Effector CD8-positive, alpha-beta T cell (primary cell): Measurements from ENCODE around the gene MORN5.
"Not testable (repeated sequence)": the region's sequence is repeated elsewhere in the genome, so short reads cannot be mapped to it uniquely, and the experiment has no call there.

Experiments used
- DNase-seq: peaks from one replicate; lab custom pipeline; 2025; lab: John Stamatoyannopoulos, UW
- total RNA-seq, 4 experiments: gene quantifications; one replicate each; lab custom pipeline; 2026; lab: John Stamatoyannopoulos, UW

Gene MORN5
- total RNA-seq, result 0 reads per million in 4 experiments

DNA sequence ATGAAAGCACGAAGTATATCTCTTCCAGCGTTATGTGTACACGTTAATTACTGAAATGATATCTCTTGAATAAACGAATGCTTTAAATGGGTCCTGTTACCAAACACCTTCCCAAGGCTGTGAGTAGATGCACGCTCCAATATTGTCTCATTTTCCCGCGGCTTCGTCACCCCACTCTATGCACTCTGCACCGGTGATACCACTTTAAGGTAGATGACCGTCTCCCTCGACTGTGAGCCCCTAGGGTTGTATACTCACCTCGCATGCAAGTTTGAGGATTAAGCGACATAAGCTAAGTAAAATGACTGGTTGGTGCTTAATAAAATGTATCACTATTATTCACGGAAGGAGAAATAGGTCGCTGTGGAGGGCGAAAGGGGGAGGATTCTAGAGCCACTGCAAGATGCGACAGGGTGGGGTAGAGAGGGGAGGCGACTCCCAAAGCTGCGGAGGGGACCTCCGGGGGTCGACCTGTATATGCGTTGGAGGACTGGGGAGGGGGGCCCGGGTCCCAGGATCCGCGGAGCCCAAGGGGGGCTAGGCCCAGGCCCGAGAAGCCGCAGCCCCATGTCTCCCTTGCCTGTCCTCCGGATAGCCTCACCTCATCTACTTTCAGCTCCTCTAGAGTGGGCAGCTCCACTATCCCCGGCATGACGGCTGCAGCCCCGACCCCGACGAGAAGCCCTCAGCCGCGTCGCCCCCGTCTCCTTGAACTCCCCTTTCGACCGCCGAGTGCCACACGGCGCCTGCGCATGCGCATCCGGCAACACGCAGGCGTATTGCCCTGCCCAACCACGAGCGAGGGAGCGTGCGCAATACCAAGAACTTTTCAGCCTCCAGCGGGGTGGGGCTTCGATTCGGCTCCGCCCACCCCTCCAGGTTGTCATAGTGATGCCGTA is at the start of gene MORN5, which contains the start of gene NDUFA8:
TSS of gene MORN5 (plus strand) at position 883 of the 899 bp plus-strand sequence. CDS start 65 bp downstream, outside the sequence.
TSS of gene NDUFA8 (minus strand) at position 754 of the 899 bp plus-strand sequence. CDS start at position 652, 102 bp downstream.
- DNase-seq, result peak; percentile 96

DNA sequence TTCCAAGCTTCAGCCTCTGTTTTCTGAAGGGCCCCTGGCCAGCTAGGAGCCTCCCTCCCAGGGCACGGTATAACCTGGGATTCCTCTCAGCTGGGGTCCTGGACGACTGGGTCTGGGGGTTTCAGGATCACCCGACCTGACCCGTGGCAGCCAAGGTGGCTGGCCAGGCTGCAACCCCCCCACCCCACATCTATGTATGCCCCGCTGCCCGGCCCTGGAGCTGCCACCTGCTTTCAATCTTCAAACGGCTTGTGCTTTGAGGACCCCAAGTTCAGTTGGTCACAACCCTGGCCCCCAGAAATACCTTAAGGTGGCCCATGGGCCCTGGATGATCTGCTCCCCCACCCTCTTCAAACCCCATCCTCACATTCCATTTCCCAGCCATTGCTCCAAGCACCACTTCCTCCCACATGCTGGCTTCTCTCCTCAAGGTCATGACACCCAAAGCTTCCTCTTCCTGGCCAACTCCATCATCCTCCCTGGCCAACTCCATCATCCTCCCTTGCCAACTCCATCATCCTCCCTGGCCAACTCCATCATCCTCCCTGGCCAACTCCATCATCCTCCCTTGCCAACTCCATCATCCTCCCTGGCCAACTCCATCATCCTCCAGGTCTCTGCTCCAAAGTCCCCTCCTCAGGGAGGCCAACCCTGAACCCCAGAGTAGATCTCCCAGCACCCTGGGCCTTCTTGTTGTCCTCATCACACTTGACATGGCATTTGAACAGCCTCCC is 49.4 kb upstream of the MORN5 start:
- no peak for DNase-seq

DNA sequence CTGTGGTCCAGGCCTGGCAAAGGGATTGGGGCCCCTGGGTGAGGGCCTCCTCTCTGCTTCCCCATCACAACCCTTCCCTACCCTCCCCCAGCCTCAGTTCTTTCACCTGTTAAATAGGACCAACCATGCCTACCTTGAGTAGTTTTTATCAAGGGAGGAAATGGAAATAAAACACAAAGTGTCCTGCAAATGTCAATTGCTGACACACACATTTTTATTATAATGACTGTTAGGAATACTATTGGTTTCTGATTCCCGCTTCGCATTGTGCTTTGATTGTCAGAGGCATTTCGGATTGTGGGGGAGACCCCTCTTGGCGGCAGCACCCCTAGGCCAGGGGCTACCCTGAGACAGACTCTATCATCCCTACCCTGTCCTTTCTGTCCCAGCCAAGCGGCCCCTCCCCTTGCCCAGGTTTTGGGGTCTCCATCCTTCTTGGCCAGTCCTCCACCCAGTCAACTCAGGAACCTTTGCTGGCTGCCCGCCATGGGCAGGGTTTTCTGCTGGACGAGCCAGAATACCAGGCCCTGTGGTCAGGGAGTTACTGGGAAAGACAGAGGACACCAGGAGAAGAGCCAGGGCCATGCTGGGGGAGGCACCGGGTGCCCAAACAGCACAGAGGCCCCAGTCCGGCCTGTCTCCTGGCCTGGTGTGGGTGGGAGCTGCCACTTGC is 48.2 kb upstream of the MORN5 start:
- DNase-seq, result no peak

DNA sequence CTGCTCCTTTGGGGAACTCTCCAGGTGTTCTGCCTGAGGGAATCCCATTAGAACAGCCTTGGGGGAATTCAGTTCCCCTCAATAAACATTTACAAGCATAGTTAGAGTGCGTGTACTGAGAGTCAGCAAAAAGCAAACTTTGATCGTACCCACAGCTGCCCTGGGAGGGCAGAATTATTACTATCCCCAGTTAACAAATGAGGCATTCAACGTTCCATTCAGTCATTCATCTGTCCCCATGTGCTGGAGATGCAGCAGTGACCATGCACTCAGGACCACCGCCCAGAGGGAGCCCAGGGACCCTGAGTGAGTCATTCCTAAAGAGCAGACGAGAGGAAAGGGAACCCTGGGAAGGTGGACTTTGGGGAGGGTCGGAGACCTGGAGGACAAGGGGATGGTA is 47.5 kb upstream of the MORN5 start:
- no peak for DNase-seq

DNA sequence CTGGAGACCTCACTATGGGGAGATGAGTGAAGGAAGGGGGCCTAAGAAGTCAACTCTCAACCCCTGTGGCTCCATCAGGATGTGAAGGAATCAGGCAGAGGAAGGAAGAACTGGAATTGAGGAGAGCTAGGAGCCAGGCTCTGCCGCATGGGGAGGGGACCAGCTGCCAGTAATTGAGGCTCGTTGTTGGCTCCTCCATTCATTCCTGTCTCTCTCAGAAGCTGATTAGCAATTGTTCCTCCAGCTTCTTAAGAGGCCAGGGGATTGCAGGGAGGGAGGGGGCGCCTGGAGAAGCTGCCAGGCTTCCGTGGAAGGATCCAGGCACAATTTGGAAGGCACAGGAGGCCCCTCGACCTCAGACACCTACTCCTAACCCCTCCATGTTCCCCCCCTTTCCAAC is 46.1 kb upstream of the MORN5 start:
- no peak for DNase-seq

DNA sequence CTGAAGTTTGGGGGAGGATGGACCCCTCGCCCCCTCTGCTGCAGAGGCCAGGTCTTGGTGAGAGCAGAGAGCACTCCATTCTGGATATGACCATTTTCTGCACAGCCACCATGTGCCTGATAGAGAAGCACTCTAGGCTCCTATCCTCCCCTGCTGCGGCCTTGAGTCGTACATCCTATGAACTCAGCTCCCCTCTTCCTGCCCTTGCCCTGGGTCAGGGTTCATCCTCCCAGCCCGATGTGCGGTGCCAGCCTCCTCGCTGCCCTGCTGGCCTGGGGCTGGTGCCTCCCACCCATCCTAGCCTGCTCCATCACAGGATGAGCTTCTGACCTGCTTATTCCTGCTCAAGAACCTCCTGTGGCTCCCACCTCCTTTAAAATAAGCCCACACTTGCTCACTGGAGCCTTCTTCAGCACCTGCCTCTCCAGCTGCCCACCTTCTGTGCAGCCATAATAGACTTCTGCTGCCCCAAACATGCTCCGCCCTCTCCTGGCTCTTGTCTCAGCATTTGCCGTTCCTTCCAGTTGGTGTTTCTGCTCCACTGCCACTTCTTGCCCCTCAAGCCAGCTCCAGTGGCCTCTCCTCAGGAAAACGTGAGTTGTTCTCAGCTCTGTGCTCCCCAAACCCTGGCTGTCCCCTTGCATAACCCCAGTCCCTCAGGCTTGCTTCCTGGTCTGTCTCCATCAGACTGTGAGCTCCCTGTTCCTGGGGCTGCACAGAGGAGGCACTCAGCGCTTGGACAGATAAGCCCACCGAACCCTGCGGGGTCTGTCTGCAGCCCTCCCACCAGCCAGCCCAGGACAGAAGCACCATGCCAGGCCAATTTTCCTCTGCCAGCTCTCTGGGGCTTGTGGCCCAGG is 44.3 kb upstream of the MORN5 start:
- DNase-seq, result no peak

DNA sequence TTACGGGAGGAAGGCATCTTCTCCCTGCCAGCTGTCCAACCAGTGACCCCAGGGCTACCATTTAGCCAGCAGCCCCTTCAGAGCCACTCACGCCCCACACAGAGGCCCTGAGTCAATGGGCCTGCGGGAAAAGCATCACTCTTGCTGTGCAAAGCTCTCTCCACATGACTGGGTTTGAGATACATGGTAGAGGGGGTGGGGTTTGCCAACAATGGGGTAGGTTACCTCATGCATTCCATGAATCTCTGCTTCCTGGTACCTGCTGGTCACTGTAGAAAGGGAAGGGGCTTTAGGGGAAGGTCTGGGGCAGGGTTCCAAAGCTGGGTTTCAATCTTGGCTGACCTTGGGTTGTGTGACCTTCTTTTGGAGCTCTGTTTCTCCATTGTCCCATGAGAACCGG is 43.7 kb upstream of the MORN5 start:
- no peak for DNase-seq

DNA sequence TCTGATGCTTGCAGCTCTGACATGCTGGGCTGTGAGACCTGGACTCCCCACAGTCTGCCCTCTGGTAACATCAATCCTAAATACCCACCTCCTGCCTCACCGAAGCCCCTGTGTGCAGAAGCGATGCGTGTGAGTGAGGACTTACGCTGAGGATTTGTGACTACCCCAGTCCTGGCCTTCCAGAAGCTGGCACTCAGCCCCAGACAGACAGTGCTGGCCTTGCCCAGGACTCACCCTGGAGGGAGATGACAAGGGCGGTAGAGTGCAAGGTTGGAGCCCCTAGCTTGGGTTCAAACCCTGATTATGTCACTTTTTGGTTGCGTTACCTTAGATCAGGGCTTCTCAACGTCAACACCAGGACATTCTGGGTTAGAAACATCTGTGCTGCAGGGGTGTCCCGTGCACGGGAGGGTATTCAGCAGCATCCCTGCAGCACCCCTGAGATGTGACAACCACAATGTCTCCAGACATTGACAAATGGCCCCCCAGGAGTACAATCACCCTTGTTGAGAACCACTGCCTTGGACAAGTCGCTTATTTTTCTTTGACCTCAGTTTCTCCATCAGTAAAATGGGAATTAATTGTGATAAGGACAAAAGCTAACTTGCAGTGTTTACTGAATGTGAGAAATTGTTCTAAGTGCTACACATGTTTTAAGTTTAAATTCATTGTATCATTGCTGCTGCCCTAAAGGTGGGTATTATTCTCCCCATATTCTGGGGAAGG is 43.1 kb upstream of the MORN5 start:
- DNase-seq, result no peak

DNA sequence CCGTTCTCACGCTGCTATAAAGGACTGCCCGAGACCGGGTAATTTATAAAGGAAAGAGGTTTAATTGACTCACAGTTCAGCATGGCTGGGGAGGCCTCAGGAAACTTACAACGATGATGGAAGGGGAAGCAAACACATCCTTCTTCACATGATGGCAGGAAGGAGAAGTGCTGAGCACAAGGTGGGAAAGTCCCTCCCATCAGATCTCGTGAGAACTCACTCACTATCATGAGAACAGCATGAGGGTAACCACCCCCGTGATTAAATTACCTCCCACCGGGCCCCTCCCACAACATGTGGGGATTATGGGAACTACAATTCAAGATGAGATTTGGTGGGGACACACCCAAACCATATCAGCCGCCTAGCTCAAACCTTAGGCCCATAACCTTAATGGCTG is 42.5 kb upstream of the MORN5 start:
- not testable (repeated sequence) for DNase-seq

DNA sequence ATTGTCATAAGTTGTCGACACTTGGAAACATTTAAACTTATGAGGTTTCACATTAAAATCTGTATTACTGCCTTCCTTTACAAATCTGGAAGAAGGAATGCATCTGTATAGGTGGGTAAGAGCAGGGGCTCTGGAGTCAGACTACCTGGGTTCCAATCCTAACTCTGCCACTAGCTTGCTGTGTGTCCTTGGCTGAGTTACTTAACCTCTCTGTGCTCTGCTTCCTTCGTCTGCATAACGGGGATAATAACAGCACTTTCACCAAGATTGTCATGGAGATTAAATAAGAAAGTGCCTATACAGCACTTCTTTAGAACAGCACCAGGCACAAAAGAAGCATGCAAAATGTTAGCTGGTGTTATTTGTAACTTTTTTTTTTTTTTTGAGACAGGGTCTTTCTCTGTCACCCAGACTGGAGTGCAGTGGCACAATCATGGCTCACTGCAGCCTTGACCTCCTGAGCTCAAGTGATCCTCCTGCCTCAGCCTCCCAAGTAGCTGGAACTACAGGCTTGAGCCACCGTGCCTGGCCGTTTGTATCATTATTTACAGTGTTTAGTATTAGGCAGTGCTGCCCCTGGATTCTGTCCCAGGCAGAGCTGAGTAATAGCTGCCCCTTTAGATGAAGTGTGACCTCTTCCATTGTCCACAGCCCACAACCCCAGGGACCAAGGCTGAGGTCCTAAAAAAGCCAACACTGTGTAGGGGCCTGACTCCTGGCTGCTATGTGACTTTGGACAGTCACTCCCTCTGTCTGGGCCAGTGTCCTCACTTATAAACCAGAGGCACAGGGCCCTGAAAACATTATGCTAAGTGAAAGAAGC is 41.2 kb upstream of the MORN5 start:
- DNase-seq, result no peak

DNA sequence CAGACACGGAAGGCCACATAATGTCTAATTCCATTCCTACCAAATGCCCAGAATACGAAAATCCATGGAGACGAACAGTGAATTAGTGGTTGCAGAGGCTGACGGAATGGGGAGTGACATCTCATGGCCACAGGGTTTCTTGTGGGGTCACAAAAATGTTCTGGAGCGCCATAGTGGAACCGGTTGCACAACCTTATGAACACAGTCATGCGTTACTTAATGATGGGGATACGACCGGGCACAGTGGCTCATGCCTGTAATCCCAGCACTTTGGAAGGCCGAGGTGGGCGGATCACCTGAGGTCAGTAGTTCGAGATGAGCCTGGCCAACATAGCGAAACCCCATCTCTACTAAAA is 40.6 kb upstream of the MORN5 start:
- DNase-seq, result no peak

DNA sequence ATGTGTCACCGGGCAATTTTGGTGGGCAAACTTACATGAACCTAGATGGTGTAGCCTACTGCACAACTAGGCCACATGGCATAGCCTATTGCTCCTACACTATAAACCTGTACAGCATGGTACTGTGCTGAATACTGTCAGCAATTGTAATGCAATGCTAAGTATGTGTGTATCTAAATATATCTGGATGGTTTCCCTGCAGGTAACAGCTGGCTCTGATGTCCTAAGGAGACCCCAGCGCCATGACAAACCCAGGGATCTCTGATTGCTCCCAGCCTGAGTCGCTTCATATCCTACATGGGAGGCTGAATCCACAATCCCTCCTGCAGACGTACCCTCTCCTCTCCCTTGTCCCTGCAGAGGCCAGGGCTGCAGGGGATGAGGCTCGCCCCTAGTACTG is 40.0 kb upstream of the MORN5 start:
- no peak for DNase-seq

DNA sequence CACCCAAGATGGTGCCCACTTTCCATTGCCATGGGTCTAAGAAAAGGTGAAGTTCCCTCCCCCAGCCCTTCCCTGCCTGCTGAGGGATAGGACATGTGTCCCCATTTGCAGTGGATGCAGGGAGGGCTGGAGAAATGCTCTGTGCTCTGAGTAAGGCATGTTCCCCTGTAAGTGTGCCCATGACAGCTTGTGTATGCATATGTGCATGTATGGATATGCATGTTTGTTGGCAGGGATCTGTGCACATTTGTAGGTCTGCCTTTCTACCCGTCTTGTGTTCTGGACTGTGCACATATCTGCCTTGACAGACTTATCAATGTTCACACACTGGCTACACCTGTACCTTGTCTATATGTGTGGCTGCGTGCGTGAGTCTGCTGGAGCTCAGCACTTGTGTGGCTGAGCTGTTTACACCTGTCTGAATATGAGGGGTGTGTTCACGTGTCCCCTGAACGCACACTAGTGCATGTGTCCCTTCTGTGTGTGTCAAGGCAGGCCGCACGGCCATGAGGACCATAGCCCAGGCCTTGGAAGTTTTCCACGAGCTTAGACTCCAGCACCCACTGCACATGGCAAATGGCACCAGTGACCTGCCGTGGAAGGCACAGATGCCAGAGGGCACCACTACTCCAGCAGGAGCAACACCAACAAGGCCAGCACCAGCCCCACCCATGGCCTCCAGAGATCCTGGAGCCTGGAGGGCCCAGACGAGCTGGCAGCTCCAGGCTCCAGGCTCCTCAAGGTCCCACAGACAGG is 39.2 kb upstream of the MORN5 start:
- DNase-seq, result no peak

DNA sequence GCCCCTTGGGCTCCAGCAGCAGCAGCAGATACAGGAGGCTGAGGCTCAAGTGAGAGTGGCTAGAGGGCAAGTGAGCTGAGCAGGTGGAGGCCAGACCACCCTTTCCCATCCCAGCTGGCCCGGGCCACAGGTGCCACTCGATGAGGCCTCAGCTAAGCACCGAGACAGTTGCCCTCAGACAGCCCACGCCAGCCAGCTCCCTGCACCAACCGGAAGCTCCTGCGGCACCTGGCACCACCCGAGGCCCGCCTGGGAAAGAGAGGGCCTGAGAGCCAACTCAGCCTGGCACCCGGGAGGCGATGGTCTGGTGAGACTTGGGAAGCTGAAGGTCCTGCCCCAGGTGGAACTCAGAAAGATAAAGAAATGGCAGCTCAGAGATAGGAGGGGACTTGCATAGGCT is 38.3 kb upstream of the MORN5 start:
- no peak for DNase-seq

DNA sequence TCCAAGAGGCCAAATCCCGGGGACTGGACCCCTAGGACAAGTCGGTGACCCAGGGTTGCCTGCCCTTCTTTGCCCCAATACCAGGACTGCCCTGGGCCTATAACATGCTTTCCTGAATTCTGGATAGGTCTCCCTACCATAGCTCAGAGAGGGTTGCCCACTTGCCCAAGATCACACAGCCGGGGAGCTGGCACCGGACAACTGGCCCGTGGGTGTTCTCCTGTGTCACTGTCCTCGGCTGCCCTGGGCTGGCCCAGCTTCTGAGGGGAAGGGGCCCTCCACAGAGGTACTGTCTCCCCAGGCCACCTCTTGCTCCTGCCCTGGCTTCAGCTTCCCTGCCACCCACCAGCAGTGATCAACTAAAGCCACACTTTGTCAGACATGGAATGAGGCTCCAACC is 37.8 kb upstream of the MORN5 start:
- DNase-seq, result no peak

DNA sequence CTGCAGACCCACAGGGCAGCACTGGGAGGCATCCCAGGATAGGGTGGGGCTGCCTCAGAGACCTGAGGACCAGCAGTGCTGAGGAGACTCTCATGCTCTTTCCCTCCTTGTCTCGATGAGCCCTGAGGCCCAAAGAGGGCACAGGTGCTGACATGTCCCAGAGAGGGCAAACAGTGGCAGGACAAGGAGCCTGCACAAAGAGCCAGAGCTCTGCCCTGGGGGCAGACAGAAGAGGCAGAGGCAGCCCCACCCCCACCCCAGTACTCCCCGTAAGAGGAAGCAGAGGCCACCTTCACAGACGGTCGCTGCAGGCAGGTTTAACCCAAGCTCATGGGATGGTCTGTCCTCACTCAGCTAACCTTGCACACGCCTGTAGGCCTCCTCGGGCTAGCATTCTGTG is 37.2 kb upstream of the MORN5 start:
- DNase-seq, result no peak

DNA sequence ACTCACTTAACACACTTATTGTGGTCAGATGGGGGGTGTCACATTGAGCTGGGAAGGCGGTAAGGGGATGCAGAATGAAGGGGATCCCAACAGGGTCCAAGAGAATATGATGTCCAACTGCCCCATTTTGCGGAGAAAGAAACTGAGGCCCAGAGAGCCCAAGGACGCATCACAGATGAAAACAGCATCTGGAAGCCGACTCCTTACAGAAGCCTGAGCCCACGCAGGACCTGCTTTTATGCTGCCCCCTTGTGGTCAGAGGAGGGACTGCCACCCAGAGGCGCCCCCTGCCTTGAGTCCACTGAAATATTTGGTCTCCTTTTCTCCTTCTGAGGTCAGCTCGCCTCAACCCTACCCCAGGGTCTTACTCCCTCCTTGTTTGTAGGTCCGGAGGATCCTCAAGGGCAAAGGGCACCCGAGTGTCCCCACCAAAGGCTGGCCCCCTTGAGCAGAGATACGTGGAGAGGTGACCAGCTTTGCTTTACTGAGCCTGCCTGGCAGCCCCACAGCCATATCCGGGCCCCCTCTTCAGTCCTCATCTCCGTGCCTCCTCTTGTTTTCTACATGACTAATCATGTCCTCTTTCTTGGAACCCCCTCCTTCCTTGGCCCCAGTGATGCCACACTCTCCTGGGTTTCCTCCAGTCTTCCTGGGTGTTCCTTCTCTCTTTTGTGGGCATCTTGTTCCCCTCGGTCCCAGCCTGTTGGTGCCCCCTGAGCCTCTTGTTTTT is 36.6 kb upstream of the MORN5 start:
- DNase-seq, result peak; percentile 65

DNA sequence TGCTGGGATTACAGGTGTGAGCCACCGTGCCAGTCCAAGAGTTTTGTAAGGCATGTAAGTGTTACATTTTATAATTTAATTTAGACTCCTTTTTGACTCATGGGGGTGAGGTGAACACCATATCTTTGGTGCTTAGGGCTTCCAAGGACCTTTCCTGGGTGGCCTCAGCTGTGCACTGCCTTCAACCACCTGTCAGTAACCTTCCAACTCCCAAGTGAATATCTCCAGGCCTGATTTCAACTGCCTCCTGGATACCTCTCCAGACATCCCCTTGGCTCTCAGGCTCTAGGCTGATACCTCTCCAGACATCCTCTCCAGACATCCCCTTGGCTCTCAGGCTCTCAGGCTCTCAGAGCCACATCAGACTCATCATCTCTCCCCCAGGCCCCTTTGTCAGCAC is 35.7 kb upstream of the MORN5 start:
- DNase-seq, result no peak

DNA sequence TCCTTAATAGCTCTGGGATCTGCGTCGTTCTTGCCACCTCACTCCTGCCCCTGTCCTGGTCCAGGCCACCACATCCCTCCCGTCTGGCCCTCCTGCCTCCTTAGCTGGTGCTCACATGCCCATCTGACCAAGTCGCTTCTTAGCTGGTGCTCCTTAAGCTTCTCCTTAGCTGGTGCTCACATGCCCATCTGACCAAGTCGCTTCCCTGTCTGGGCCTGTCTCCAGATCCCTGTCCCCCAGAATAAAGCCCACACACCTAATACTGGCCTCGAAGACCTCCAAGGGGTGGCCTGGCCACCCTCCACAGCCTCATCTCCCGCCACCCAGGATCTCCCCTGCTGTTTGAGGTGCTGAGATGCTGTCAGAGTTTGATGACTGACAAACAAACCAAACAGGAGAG is 35.2 kb upstream of the MORN5 start:
- DNase-seq, result no peak
